HG02763 (cell line): ENCODE measurements around the gene ANKS1B.
A peak's percentile ranks its signal among the peaks of the same experiment; 100 is the strongest.
"Not testable (repeated sequence)": the region's sequence is repeated elsewhere in the genome, so short reads cannot be mapped to it uniquely, and the experiment has no call there.

ENCODE experiments used
- ATAC-seq: cut with Tn5 transposase; IDR thresholded peaks from one replicate; pipeline ENCODE4 v1.9.1; 2021; ENCODE audit warnings: mild to moderate bottlenecking, moderate library complexity; ENCODE audit not compliant: unreplicated experiment

The ANKS1B gene

GRCh38 chr12:99609455-99610181 is 375.1 kb downstream of the ANKS1B start:
- ATAC-seq, result no peak

DNA sequence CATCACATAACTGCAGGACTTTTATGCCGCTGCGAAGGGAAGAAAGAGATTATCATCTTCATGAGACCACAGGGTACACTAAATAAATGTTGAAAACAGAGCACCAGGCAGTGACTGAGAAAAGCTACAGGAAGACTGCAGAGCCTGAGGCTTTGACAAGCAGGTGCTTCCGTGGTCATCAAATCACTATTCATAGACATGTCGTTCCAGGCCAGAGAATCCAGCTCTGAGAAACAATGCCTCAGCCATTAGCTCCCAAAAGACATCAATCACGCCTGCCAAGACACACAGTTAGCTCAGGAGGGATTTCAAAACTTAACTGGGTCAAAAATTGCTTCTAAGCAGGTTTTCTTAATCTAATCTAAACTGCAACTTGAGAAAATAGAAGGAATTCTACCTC is 384.3 kb downstream of the ANKS1B start:
- peak; percentile 94 for ATAC-seq

DNA sequence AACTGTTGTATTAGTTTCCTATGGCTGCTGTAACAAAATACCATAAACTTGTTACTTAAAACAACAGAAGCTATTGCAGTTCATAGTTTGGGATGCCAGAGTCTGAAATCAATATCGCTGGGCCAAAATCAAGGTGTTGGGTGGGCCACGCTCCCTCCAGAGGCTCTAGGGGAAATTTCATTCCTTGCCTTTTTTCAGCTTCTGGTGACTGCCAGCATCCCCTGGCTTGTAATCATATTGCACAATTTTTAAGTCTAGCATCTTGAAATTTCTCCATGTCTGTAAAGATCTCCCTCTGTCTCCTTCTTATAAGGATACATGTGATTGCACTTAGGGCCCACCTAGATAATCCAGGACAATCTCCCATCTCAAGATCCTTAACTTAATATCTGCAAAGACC is 386.0 kb downstream of the ANKS1B start:
- ATAC-seq, result no peak

DNA sequence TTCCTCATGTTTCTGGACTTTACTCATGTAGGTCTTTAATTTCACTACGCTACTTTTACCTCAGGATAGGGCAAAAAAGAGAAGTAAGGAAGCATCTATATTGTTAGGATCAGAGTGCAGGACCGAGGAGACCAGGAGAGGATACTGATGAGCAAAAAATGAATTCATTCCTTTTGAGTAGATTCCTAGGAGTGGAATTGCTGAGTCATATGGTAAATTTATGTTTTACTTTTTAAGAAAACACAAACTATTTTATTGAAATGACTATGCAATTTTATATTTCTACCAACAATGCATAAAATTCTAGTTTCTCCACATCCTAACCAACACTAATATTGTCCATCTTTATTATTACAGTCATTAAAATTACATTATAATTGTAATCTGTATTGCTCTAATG is 388.0 kb downstream of the ANKS1B start:
- no peak for ATAC-seq

- not testable (repeated sequence) for ATAC-seq
These were observed 407.6 kb downstream of the ANKS1B start for GRCh38 chr12:99577125-99577524.

DNA sequence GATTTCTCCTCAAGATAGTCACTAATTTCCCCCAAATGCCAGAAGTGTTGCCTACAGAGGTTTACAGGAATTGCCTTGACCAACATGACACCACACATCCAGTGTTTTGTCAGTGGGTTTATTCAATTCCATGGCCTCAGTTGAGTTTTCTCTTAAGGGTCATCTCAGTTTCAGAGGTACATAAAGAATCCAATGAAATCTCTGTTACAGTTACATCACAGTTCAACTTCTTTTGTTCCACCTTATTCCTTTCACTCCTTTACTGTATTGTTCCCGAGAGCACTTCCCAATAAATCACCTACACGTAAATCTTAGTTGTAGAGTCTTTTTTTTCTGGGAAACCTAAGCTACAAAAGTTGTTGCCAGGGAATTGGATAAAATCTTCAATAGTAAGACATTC is 410.8 kb downstream of the ANKS1B start:
- ATAC-seq, result no peak

DNA sequence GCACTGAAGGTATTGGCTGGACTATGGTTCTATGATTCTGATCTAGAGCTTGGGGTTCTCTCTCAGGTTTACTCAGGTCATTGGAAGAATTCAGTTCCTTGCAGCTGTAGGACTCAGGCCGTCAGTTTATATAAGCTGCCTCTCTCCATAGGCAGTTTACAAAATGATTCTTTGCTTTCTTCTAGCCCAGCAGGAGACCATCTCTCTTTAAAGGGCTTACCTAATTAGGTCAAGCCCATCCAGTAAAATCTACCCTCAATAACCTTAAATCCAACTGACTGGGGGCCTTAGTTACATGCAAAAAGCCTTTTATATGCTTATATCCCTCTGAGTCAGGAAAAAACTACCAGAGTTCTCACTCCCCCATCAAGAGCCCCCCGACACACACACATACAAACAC is 417.7 kb downstream of the ANKS1B start:
- no peak for ATAC-seq

DNA sequence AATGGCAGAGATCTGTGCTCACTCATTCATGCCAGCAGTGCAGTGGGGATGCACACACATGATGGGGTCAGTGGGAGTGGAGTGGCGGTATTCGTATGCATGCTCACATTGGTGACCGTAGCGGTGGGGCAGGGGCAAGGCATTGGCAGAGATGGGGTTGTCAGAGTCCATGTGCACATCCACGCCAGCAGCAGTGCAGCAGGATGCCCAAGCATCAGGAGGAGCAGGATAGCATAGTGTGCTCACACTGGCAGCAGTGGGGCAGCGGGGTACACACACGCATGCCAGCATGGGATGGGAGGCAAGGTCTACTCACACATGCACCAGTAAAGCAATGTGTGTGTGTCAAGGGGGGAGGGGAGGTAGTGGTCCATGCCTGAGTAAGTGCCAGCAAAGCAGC is 426.6 kb downstream of the ANKS1B start:
- no peak for ATAC-seq

DNA sequence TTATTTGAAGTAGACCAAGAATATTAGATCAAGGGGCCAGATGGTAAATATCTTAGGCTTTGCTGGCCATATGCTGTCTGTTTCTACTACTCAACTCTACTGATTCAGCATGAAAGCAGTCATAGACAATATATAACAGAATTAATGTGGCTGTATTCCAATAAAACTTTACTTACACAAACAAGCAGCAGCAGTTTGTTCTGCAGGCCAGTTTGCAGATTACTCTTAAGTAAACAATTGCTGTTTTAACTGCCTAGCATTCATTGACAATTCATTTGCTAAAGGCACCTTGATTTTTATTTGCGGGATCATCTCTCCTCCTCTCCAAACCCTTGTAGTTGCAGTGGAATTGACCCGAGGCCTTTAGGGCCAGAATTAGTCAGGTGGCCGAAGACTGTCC is 431.3 kb downstream of the ANKS1B start:
- no peak for ATAC-seq

DNA sequence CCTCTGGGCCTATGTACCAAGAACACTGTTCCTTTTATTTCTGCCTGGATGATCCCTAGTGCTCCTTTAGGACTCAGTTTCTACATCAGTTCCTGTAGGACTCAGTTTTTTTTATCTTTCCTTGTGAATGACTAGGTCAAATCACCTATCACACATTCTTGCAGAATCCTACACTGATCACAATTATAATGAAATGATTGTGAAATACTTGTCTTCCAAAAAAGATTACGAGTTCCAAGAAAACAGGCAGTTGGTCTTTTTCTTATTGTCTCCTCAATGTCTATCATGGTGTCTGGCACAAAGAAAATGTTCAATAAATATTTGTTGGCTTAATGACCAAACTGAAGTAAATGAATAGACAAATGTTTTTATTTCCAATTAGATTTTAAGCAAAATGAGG is 432.7 kb downstream of the ANKS1B start:
- no peak for ATAC-seq

DNA sequence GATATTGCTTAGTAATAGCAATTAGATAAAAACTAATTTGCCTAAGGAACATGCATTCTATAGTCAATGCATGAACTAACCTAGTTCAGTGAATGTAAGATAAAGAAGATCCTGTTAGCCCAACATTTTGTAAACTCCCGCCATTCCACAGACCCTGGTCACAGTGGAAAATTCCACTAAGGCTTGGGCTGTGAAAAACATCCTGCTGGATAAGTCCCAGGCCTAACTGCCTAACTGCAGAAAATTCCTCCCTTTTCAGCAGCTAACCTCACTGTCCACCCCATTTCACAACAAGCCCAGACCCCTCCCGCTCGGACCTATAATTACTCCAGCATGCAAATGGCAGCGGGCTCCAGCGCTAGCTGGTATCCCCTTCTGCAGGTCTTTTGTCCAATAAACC is 435.1 kb downstream of the ANKS1B start:
- no peak for ATAC-seq

GRCh38 chr12:99549196-99549595 is 435.5 kb downstream of the ANKS1B start:
- no peak for ATAC-seq

GRCh38 chr12:99544457-99544856 is 440.3 kb downstream of the ANKS1B start:
- ATAC-seq, result no peak

DNA sequence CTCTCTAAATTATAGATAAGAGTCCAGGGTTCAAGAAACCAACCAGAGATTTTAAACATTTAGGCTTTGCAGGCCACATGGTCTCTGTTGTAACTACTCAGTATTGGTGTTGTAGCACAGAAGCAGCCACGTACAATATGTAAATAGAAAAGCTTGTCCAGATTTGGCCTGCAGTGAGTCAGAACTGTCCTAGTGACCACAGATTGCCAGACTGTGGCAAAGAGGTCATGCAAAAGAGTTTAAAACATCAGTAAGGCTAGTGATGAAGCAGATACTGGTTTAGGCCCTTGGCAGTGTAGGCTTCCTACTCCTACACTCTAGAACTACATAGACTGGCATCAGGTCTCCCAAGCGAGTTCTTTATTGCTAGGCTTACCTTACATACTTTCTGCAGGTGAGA is 454.8 kb downstream of the ANKS1B start:
- peak; percentile 98 for ATAC-seq

GRCh38 chr12:99528478-99528877 is 456.3 kb downstream of the ANKS1B start:
- no peak for ATAC-seq

DNA sequence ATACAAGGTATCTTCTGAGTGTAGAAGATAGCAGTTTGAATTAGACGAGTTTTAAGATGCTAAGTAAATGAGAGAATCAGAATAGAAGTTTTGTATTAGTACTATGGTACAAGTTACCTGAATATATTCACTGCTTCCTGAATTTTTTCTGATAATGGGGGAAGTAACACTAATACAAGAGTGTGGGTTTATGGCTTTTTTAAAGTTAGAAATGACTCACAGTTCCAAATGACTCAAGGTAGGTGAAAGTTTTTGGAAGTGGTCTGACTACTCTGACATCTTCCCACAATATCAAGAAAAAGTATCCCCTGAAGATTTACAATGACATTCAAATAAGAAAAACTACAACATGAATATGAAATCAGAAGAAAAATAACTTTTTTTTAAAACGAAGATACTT is 460.9 kb downstream of the ANKS1B start:
- ATAC-seq, result no peak

- no peak for ATAC-seq
These were observed 462.3 kb downstream of the ANKS1B start for GRCh38 chr12:99522456-99522855.

DNA sequence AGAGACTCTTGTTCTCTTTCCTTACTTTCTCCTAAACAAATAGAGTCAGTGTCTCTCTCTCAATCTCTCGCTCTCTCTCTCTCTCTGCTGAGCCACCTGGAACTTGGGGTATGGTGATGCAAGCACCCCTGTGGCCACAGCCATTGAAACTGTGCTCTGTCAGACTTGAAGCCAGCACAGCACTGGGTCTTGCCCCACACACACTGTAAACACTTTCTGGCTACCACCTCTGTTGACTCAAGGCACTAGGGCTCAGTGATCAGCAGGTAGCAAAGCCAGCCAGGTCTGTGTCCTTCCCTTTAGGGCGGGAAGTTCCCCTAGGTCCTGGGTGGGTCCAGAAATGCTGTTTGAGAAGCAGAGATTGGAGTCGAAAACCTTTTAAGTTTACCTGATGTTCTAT is 463.1 kb downstream of the ANKS1B start:
- ATAC-seq, result no peak

- ATAC-seq, result no peak
These were observed 471.7 kb downstream of the ANKS1B start for GRCh38 chr12:99513066-99513465.

- ATAC-seq, result no peak
These were observed 478.9 kb downstream of the ANKS1B start for GRCh38 chr12:99505805-99506204.

DNA sequence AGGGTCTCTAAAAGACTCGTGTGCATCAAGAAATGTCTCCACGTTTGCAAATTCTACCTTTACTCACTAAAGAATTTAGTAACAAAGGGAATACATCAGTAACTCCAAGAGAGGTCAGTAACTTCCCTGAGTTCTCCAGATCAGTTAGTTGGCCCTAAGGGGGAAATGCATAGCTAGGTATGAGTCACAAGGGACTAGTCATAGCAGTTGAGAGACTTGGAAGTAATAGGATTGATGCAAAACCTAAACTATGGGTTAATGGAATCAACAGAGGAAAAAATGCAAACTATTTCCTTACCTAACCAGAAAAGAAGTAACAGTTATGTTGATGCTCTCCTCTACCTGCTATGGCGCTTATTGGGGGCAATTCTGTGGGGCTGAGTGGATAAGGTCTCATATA is 486.0 kb downstream of the ANKS1B start:
- ATAC-seq, result no peak

DNA sequence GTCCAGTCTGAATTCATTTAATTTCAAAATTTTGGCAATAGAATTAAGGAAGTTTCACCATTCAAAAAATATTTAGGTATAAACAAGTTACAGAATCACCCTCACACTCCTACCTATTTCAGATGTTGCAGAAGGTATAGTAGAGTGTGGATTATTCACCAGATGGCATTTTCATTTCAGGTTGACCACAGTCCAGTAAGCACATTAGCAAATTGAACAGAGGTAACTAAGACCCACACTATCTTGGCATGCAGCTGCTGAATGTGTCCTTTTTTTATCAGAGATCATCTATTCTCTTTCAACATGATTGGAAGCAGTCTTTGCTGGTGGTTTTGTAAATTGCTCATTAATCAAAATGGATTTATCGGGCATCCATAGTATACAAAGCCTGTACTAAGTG is 488.9 kb downstream of the ANKS1B start:
- ATAC-seq, result no peak

DNA sequence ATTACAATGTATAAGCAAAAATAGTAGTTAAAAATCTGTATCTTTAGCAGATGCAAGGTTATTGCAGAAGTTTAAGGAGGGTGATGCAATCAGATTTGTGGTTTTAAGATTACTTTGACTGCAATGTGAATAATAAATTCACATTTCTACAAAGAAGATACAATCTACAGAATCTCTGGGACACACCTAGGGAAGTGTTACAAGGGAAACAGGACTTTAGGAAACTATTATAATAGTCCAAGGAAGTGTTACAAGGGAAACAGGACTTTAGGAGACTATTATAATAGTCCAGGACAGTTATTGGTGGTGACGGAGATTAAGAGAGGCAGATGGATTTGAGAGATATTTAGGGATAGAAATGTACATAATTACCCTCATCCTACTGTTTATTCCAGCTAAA is 491.5 kb downstream of the ANKS1B start:
- no peak for ATAC-seq
